Activated CD8-positive, alpha-beta memory T cell treated with anti-CD3 and anti-CD28 coated beads for 48 hours (primary cell): ENCODE measurements around the gene ATG14.
"Not testable (repeated sequence)": the region's sequence is repeated elsewhere in the genome, so short reads cannot be mapped to it uniquely, and the experiment has no call there.

Source experiments
- DNase-seq, 3 experiments: peaks; one replicate each; pipeline ENCODE4 v3.0.0-alpha.2; 2020; ENCODE audit warnings: low read depth in 2 of 3, low spot score in 2 of 3

Gene ATG14

GRCh38 chr14:55387121-55387520 lies 24.5 kb downstream of the ATG14 start:
- DNase-seq = no peak

GRCh38 chr14:55386037-55386808 lies 25.4 kb downstream of the ATG14 start:
- no peak for DNase-seq

GRCh38 chr14:55384536-55384935 lies 27.1 kb downstream of the ATG14 start:
- DNase-seq = no peak

GRCh38 chr14:55383541-55384140 lies 28.0 kb downstream of the ATG14 start:
- DNase-seq = no peak

GRCh38 chr14:55383056-55383466 lies 28.6 kb downstream of the ATG14 start:
- DNase-seq = not testable (repeated sequence)

DNA sequence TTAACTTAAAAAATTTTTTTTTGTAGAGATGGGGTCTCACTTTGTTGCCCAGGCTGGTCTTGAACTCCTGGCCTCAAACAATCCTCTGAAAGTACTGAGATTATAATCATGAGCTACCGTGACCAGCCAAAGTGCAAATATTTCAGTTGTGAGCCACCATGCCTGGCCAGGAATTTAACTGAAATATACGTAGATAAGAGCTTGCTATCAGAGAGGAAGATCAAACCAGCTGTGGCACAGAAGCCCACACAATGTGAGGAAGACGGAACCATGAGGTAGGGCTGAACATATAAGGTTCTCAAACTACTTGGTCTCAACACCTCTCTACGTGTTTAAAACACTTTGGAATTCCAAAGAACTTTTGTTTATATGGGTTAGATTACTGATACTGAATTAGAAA lies 29.1 kb downstream of the ATG14 start:
- no peak for DNase-seq

- no peak for DNase-seq
Observed at GRCh38 chr14:55381561-55381960, 30.1 kb downstream of the ATG14 start.

- DNase-seq = no peak
Observed at GRCh38 chr14:55381040-55381439, 30.6 kb downstream of the ATG14 start.

- no peak for DNase-seq
Observed at GRCh38 chr14:55377236-55377635, 34.4 kb downstream of the ATG14 start.

DNA sequence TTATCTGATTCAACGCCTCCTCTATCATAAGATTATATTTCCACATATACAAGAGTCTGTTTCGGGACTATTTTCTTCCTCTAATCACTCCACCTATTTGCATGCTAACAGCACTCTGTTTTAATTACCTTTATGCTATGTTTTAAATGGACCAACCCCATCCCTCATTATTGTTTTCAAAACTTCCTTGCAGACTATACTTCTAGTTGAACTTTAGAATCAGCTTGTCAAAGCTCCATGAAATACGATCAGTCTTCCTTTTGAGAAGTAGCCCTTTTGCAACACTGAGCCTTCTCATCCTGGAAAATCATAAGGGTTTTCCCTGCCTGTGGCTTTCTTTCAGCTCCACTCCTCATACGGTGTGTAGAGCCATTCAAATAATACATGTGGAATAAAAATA lies 36.9 kb downstream of the ATG14 start:
- DNase-seq = no peak

GRCh38 chr14:55373784-55374705 lies 37.6 kb downstream of the ATG14 start:
- no peak for DNase-seq

- no peak for DNase-seq
Observed at GRCh38 chr14:55372825-55373224, 38.8 kb downstream of the ATG14 start.

- no peak for DNase-seq
Observed at GRCh38 chr14:55372423-55372822, 39.2 kb downstream of the ATG14 start.

DNA sequence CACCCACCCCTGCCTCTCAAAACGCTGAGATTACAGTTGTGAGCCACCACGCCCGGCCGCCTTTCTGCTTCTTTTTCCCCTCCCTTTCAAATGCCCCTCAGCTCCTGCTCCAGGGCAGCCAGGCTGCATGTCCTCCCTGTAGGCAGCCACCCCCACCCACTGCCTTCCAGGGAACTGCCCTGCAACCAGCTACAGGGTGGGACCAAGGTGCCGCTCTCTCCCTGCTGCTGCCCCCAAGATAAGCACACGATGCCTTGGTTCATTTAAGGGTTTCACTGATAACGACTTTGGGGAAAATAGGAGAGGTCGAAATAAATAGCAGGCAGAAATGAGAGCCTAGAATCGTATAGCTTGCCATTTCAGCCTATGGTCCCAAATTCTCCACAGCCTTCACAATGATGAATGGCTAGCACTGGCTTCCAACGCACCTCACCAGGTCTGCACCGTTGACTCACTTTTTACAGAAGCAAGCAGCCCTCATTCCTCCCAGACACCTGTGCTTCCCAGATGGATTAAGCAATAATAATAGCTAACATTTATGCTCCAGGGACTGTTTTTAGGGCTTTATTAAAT lies 40.7 kb downstream of the ATG14 start:
- no peak for DNase-seq

GRCh38 chr14:55366271-55366670 lies 45.4 kb downstream of the ATG14 start:
- no peak for DNase-seq

GRCh38 chr14:55361190-55361589 lies 50.4 kb downstream of the ATG14 start:
- no peak for DNase-seq

GRCh38 chr14:55359307-55359706 lies 52.3 kb downstream of the ATG14 start:
- DNase-seq = no peak

DNA sequence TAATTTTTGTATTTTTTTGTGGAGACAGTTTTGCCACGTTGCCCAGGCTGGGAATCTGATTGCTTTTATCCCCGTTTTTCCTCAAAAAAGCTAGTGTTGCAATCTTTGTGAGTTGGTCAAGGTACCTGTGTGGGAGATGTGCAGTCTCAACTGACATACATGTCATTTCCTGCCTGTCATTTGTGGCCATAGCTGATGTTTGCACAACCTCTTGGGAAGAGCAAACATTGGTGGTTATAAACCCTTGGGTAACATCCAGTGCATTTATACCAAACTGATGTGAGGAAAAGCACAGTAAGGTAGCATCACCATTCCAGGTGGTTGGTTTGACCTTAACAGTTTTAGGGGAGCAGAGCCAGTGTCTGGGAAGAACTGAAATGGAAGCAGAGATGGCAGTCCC lies 54.7 kb downstream of the ATG14 start:
- DNase-seq = no peak

DNA sequence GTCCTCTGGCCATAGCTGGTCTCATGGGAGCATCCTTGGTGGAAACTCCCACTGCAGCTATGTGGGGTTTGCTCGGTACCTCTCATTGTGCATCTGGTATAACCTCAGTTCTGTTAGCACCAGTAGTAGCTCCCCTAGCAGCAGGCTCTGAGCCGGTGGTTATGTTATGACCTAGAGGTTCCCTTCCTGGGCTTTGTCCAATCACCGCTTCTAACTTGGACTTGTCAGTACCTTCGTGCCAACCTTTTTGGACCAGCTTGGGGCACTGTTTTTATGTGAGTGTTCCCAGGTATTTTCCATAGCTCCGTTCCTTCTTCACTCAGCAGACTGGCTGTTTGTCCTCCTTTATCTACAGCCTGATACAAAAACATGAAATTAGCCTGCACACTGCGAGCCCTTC lies 55.7 kb downstream of the ATG14 start:
- DNase-seq = no peak

DNA sequence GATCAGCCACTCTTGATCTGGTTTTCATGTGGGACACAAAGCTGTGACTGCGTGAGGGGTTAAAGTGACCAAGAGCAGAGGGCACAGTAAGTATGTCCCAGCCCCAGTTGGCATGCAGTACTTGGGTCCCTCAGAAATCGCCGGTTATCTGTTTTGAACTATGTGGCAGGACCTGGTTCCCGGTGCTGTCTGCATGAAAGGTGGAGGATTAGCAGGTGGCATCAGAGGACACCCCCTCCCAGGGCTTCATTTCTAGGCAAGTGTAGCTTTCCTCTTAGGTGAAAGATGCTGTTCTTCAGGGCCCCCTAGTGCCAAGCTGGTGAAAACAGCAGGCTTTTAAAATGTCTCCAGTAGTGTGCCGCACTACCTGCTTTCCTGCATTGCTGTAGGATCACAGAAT lies 57.1 kb downstream of the ATG14 start:
- no peak for DNase-seq

- DNase-seq = no peak
Observed at GRCh38 chr14:55353686-55354467, 57.8 kb downstream of the ATG14 start.
